K562 (cell line): Measurements from ENCODE around the gene ENTPD3. TPM values are rescaled to one million over a fixed set of nuclear protein-coding genes. Genes with fewer than 3 reads are reported as not detected.

ENCODE experiments used
- CREBBP ChIP-seq: IDR thresholded peaks from one replicate; pipeline ENCODE4 v1.6.1; 2012; ENCODE audit warnings: low read depth, mild to moderate bottlenecking, control low read depth, inconsistent platforms, low read length
- GTF2A2 ChIP-seq: IDR thresholded peaks from 2 replicates; pipeline ENCODE4 v1.6.1; 2016; ENCODE audit warnings: mild to moderate bottlenecking, missing genetic modification characterization, missing compliant biosample characterization
- GTF2E2 ChIP-seq: fragments of 200-800 bp; sonication (Bioruptor generic); IDR thresholded peaks from 2 replicates; pipeline ENCODE4 v1.6.1; 2016; ENCODE audit warnings: missing genetic modification characterization, missing compliant biosample characterization
- HLTF ChIP-seq: fragments of 450-650 bp; IDR thresholded peaks from 2 replicates; pipeline ENCODE4 v1.6.1; 2016
- ILK ChIP-seq: fragments of 450-650 bp; IDR thresholded peaks from 2 replicates; pipeline ENCODE4 v1.6.1; 2016; ENCODE audit warnings: missing genetic modification characterization, low read depth, mild to moderate bottlenecking, missing compliant biosample characterization, moderate library complexity, borderline replicate concordance
- NR2F6 ChIP-seq: fragments of 450-650 bp; formaldehyde crosslinking; IDR thresholded peaks from 2 replicates; pipeline ENCODE4 v1.4.0; 2020; ENCODE audit warnings: mild to moderate bottlenecking
- POLR2AphosphoS5 ChIP-seq: IDR thresholded peaks from 2 replicates; pipeline ENCODE4 v1.6.1; 2011; ENCODE audit warnings: mild to moderate bottlenecking, low read depth, low read length, moderate library complexity; ENCODE audit not compliant: control insufficient read depth, insufficient read depth
- SNIP1 ChIP-seq: fragments of 450-650 bp; IDR thresholded peaks from 2 replicates; pipeline ENCODE4 v1.7.1; 2017; ENCODE audit warnings: low read depth, mild to moderate bottlenecking
- SUPT5H ChIP-seq: fragments of 450-650 bp; IDR thresholded peaks from 2 replicates; pipeline ENCODE4 v1.6.1; 2016
- TAF1 ChIP-seq: IDR thresholded peaks from 2 replicates; pipeline ENCODE4 v1.6.1; 2011; ENCODE audit warnings: mild to moderate bottlenecking, low read length, moderate library complexity; ENCODE audit not compliant: insufficient read depth, control insufficient read depth, severe bottlenecking; ENCODE audit errors: extremely low read depth
- ZBTB11 ChIP-seq, 3 experiments: fragments of 200-800 bp in 1 of 3; fragments of 250-450 bp in 1 of 3; fragments of 450-650 bp in 1 of 3; sonication (Bioruptor Pico) in 1 of 3; sonication (Bioruptor generic) in 1 of 3; formaldehyde crosslinking in 1 of 3; IDR thresholded peaks; 2 replicates each; pipeline versions ENCODE4 v1.6.1 to v1.8.0; 2016 to 2022; ENCODE audit warnings: mild to moderate bottlenecking in 2 of 3, missing genetic modification characterization in 2 of 3, missing compliant biosample characterization in 1 of 3, moderate library complexity in 1 of 3
- ZC3H8 ChIP-seq: fragments of 450-650 bp; IDR thresholded peaks from 2 replicates; pipeline ENCODE4 v1.6.1; 2017
- ZFX ChIP-seq: sonication (generic); formaldehyde crosslinking; IDR thresholded peaks from 2 replicates; pipeline ENCODE4 v1.8.0; 2022; ENCODE audit warnings: mild to moderate bottlenecking, missing genetic modification reagents, moderate library complexity
- ZNF408 ChIP-seq: fragments of 250-450 bp; sonication (Bioruptor Pico); IDR thresholded peaks from 2 replicates; pipeline ENCODE4 v1.4.0; 2020; ENCODE audit warnings: low read depth, mild to moderate bottlenecking, moderate library complexity
- ZNF76 ChIP-seq: fragments of 250-450 bp; sonication (Bioruptor Pico); IDR thresholded peaks from 2 replicates; pipeline ENCODE4 v1.4.0; 2020; ENCODE audit warnings: mild to moderate bottlenecking, moderate library complexity, borderline replicate concordance
- polyA plus RNA-seq, 8 experiments: library from polyadenylated mRNA; depleted of rRNA in 4 of 8; stranded (reverse) in 5 of 8; unstranded in 3 of 8; fragments of >200 nt; fragmentation: Nextera tagmentation in 2 of 8; fragmentation: Illumina TruSeq in 1 of 8; extraction: Ambion mirVana in 2 of 8; extraction: Trizol in 1 of 8; gene quantifications; 2 replicates each; pipeline versions ENCODE4 v1.2.1 to v1.2.3, GENCODE V29; 2011 to 2014; ENCODE audit warnings: inconsistent platforms in 1 of 8, missing spikeins in 1 of 8
- total RNA-seq, 7 experiments: library from RNA; depleted of rRNA in 6 of 7; stranded (reverse); fragments of >200 nt in 6 of 7; fragmentation: Illumina TruSeq in 2 of 7; extraction: Trizol in 2 of 7; gene quantifications; 2 replicates each; pipeline versions ENCODE4 v1.2.1 to v1.2.3, GENCODE V29; 2011 to 2021; ENCODE audit warnings: low replicate concordance in 1 of 7
- TF ChIP-seq, protein P1 (sequence below): fragments of 200-800 bp; sonication (Bioruptor generic); IDR thresholded peaks from 2 replicates; pipeline ENCODE4 v1.6.1; 2016; ENCODE audit warnings: missing genetic modification characterization, missing compliant biosample characterization

Gene ENTPD3
- total and polyA plus RNA-seq, 9 of the 15 experiments (the other 6 are each of a cell fraction or from before 2014, with no cell fraction given), result 0.23 to 2.1 (median 0.58) TPM

DNA sequence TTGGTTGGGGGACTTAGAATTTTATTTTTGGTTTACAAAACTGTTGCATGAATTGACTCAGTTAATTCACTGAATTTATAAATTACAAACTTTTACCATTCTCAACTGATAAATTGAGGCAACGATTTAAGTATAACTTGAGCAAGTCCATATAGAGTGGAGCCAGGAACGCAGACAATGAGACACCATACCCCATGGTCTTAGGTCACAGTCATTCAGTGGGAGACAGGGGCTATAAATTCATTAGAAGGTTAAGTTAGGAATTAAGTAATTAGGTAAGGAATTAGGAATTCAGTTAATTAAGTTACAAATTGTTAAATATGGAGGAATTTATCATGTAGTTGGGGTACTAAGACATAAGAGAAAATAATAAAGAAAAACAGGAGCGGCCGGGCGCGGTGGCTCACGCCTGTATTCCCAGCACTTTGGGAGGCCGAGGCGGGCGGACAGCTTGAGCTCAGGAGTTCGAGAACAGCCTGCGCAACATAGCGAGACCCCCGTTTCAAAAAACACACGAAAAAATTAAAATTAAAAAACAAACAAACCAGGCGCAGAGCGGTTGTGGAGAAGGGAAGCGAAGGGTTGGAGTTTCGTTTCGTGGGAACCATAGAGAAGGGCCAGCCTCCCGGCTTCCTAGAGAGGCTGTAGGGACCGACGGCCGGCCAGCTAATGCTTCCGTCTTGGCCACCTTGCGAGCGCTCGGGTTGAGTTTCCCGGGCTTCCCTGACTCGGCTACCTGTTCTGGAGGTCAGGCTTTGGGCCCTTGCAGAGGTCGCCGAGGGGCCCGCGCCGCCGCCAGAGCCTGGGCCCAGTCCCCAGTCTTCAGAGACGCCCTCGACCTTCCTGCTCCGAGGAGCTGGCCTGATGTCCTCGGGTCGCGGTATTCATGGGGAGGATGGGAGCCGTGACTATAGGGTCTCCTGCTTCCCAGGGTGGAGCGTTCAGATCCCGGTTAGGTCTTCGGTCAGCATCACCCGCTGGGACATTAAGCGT is 89.8 kb downstream of the ENTPD3 start, which contains the start of gene ZNF619 (continued):
- TF ChIP-seq ILK (tag), result no peak
- TF ChIP-seq ZNF76 (CRISPR knock-in tag), result no peak
- TF ChIP-seq ZFX (CRISPR knock-in tag), result peak; percentile 97
- peak; percentile 99 for TF ChIP-seq GTF2E2 (tag)
- TF ChIP-seq GTF2A2 (tag), result peak; percentile 35; the same call in 1 of the 2 replicates
- TF ChIP-seq POLR2AphosphoS5, result peak; percentile 72; the same call in 1 of the 2 replicates
- TF ChIP-seq ZC3H8, result no peak
- no peak for TF ChIP-seq CREBBP
- TF ChIP-seq SUPT5H, result peak; percentile 83
- TF ChIP-seq TAF1, result peak; percentile 93
- TF ChIP-seq SNIP1, result peak; percentile 88
- peak in 1 of 3 experiments; percentile 90; a peak in 2 of 6 replicates for TF ChIP-seq ZBTB11 (CRISPR knock-in tag; IDR thresholded peaks at IDR 0.05)
- TF ChIP-seq HLTF, result peak; percentile 80; the same call in 1 of the 2 replicates
- TF ChIP-seq ZNF408, result no peak
- TF ChIP-seq NR2F6 (CRISPR knock-in tag), result 0 out of 2 replicates have a peak, but pooled peaks have one; percentile 52
- TF ChIP-seq, protein P1, sequence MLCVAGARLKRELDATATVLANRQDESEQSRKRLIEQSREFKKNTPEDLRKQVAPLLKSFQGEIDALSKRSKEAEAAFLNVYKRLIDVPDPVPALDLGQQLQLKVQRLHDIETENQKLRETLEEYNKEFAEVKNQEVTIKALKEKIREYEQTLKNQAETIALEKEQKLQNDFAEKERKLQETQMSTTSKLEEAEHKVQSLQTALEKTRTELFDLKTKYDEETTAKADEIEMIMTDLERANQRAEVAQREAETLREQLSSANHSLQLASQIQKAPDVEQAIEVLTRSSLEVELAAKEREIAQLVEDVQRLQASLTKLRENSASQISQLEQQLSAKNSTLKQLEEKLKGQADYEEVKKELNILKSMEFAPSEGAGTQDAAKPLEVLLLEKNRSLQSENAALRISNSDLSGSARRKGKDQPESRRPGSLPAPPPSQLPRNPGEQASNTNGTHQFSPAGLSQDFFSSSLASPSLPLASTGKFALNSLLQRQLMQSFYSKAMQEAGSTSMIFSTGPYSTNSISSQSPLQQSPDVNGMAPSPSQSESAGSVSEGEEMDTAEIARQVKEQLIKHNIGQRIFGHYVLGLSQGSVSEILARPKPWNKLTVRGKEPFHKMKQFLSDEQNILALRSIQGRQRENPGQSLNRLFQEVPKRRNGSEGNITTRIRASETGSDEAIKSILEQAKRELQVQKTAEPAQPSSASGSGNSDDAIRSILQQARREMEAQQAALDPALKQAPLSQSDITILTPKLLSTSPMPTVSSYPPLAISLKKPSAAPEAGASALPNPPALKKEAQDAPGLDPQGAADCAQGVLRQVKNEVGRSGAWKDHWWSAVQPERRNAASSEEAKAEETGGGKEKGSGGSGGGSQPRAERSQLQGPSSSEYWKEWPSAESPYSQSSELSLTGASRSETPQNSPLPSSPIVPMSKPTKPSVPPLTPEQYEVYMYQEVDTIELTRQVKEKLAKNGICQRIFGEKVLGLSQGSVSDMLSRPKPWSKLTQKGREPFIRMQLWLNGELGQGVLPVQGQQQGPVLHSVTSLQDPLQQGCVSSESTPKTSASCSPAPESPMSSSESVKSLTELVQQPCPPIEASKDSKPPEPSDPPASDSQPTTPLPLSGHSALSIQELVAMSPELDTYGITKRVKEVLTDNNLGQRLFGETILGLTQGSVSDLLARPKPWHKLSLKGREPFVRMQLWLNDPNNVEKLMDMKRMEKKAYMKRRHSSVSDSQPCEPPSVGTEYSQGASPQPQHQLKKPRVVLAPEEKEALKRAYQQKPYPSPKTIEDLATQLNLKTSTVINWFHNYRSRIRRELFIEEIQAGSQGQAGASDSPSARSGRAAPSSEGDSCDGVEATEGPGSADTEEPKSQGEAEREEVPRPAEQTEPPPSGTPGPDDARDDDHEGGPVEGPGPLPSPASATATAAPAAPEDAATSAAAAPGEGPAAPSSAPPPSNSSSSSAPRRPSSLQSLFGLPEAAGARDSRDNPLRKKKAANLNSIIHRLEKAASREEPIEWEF (CRISPR knock-in tag), result no peak
